OCI-LY1 (cell line): Measurements from ENCODE around the gene NPIPA1.
"Not testable (repeated sequence)": the region's sequence is repeated elsewhere in the genome, so short reads cannot be mapped to it uniquely, and the experiment has no call there.

Source experiments
- CTCF ChIP-seq: fragments of 200-600 bp; sonication (generic), shearing (Covaris generic); IDR thresholded peaks from 2 replicates; pipeline ENCODE4 v1.5.1; 2017; ENCODE audit warnings: mild to moderate bottlenecking, antibody characterized with exemption, low read length, moderate library complexity, mixed read lengths
- EZH2 ChIP-seq: fragments of 200-600 bp; sonication (generic), shearing (Covaris generic); IDR thresholded peaks from 2 replicates; pipeline ENCODE4 v1.8.0; 2017; ENCODE audit warnings: borderline replicate concordance, mixed run types, mild to moderate bottlenecking, antibody characterized with exemption, low read length, moderate library complexity, mixed read lengths

- not testable (repeated sequence) for TF ChIP-seq CTCF, EZH2
Measured at GRCh38 chr16:14981234-14981633, 44.0 kb downstream of the NPIPA1 start.
